IPS DF 4.7 (cell line): ENCODE data around the gene MIS12.

Experiments used
- DNase-seq: peaks from one replicate; pipeline ENCODE4 v3.0.0-alpha.2; 2013; ENCODE audit warnings: low spot score; ENCODE audit errors: extremely low read depth

The MIS12 gene

DNA sequence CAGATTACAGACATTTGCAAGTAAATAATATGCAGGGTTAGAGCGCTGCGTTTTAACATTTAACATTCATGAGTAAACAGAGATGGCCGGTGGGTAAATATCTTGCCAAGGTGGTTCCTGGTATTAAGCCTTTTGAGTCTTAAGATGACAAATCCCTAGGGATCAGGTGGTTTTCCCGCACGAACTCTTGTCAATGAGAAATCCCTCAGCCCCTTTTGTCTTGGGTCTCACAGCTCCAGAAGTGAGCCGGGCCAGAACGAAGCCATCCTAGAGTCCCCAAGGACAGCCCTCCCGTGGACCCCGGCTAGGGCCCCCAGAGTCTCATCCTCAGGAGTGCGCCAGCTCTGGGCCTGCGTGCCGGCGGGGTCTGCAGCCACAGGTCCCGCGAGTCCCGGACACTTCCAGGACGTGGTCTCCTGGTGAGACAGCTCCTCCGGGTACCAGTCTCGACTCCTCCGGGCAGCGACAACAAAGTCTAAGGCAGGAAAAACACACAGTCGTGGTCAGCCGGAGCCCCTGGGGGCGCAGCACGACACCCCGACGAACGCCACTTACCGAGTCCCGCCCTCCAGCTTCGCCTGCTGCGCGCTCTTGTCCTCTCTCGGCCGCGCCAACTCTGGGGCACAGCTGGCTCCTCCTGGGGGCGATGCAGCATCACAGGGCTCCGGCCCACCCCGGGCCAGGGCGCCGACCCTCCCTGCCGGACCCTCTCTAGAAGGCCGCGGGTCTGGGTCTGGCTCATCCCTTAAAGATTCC lies 13.3 kb downstream of the MIS12 start:
- no peak for DNase-seq

DNA sequence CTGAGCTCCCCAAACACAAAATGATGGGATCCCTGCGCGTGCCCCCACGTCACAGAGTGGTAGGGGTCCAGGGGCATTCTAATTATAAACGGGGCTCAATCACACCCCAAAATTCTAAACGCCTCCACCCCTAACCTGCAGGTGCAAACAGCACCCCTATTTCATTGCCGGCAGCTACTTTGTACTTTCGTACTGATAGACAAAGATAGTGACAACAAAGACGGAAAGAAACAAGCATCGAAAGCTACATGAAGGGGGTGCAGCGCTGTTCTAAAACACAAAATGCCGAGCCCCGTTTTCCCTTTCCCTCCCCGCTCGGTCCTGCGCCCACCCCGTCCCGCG lies 13.9 kb downstream of the MIS12 start:
- no peak for DNase-seq

DNA sequence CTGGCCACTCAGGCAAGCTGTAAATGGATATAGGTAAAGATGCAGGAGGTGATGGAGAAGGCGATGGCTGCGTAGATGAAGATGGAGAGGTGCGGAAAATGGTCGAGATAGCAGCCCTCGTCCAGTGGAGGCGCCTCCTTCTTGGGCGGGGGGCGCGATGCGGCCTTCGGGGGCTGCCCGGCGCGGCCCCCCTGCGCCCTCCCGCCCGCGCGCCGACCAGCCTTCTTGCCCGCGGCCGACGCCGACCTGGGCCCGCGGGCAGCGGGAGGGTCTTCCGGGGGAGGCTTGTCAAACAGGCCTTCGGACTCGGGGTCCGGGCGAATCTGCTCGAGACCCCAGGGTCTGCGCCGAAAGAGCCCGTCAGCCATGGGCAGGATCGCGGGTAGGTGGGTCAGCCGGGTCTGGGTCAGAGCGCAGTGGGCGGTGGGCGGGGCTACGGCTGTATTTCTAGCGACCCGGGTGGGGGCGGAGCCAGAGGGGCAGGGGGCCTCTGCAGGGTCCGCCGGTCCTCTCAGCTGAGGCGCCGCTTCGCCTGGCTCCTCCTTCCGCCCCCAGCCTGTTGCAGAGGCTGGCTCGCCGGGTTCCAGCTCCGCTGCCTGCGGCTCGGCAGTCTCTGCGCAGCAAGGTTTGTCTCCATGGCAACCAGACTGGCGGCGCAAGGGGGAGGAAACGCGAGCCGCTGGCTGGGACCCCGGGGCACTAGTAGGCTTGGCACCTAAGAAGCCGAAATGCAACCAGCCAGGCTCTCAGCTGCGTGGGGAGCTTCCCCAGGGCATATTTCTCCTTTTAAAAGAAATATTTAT lies 14.4 kb downstream of the MIS12 start:
- peak; percentile 80 for DNase-seq

DNA sequence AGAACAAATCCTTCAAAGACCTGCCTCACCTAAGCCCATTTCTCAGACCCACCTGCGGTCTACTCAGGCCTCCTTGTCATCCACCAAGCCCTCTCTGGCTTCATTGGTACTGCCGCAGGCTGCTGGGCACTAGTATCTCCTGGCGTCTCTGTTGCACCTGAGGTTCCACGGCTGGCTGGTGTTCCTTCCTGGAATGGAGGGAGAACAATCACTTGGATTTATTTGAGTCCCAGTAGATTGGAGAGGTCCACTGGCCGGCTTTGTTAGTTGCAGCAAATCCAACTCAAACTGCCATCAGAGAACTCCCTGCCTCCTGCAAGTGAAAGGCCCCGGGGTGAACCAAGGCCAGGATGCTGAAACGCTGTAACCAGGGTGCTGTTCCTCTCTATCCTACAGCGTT lies 15.3 kb downstream of the MIS12 start:
- DNase-seq, result no peak

DNA sequence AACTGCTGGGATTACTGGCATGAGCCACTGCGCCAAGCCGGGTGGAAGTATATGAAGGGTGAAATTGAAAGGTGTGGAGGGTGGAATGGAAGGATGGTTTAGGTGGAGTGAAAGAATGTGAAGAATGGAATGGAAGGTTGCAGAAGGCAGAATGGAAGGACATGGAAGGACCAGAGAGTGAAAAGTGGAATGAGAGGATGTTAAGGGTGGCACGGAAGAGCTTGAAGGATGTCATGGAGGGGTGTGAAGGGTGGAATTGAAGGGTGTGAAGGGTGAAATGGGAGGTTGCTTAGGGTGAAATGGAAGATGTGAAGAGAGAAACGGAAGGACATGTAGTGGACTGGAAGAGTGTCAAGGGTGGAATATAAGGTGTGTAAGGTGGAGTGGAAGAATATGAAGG lies 16.2 kb downstream of the MIS12 start:
- no peak for DNase-seq

DNA sequence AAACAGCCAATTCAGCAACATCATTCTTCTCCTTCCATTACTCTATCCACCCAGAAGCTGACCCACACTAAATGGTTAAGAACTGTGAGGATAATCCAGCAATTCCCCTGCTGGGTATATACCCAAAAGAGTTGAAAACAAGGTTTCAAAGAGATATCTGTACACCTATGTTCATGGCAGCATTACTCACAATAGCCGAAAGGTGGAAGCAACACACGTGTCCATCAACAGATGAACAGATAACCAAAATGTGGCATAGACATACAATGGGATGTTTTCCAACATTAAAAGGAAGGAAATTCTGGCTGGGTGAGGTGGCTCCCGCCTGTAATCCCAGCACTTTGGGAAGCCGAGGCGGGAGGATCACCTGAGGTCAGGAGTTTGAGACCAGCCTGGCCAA lies 19.9 kb downstream of the MIS12 start:
- no peak for DNase-seq

DNA sequence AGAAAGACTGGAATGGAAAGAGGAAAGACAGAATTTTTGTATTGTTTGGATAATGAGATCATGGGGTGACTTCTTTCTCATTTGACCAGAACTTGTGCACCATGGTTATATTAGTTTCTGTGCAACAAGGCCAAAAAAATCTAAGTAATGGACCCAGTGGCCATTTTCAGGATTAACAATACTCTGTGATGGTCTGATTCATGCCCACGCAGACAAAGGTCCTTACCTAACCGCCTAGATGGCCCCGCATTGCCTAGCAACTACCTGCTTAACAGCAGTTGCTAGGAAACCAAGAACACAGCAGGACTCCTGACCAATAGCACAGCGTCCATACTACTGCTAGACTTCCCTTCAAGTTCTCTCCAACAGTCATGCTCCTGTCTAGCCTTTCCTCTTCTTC lies 22.4 kb downstream of the MIS12 start:
- DNase-seq, result no peak

DNA sequence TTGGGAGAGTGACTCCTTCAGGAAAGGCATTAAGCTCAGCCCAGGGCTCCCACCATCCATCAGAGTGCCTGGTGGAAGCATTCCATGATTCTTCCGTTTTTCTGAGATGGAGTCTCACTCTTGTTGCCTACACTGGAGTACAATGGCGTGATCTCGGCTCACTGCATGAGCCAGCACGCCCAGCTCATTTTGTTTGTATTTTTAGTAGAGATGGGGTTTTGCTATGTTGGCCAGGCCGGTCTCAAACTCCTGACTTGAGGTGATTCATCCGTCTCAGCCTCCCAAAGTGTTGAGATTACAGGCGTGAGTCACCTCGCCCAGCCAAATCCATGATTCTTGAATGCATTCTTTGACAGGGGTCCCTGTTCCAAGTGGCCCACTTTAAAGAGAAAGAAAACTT lies 23.1 kb downstream of the MIS12 start:
- no peak for DNase-seq

DNA sequence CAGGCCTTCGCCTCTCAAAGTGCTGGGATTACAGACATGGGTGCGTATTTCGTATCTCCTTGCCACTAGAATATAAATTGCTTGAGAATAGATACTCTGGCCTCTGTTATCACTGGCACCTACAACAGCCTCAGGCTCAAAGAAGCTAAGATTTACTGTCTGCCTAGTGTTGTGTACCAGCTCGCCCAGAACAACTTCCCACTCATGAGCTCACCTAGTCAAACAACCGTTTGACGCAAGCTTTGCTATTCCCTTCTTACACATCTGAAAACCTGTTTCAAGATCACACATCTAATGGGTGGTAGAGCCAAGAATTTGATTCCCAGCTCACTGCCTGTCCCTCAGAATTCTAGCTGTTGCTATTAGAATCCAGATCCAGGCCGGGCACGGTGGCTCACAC lies 24.4 kb downstream of the MIS12 start:
- DNase-seq, result no peak

DNA sequence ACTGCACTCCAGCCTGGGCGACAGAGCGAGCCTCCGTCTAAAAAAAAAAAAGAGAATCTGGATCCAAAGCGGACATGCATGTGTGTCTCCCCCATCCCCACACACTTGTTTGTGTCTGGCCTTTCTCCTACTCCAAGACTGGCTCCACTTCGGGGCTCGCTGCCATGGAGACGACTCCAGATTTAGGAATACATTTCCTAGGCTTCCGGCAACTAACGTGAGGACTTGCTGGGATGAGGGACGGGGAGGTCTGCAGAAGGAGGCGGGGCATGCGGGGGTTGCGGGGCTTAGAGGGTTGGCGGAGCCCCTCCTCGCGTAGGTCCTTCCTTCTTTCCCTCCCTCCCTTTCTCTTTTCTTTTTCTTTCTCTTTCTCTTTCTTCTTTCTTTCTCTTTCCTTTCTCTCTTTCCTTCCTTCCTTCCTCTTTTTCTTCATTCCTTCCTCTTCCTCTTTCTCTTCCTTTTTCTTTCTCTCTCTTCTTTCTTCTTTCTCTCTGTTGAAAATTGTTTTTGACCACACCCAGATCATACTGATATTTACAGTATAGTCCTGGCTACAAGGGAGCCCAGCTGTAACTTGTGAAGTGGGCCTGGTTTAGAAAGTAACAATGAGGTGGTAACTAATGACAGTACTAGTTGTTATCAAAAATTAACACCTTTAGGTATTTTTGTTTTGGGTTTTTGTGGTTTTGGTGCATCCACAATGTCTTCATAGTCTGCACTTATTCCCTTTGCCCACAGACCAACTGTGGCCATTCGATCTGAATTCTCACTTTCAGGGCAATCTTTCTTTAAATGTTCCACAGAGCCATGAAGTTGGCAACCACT lies 25.2 kb downstream of the MIS12 start:
- DNase-seq, result no peak

DNA sequence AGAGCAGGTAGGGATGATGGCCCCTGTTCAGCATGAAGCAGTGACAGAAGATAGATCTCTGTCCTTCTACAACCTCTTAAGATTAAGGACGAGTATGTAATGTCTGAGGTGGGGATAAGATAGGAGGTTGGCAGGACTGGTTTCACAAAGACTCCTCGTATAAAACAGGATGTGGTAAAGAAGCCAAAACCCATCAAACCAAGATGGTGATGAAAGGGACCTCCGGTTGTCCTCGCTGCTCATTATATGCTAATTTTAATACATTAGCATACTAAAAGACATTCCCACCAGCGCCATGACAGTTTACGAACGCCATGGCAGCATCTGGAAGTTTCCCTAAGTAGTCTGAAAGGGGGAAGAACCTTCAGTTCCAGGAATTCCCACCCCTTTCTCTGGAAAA lies 27.3 kb downstream of the MIS12 start:
- no peak for DNase-seq

DNA sequence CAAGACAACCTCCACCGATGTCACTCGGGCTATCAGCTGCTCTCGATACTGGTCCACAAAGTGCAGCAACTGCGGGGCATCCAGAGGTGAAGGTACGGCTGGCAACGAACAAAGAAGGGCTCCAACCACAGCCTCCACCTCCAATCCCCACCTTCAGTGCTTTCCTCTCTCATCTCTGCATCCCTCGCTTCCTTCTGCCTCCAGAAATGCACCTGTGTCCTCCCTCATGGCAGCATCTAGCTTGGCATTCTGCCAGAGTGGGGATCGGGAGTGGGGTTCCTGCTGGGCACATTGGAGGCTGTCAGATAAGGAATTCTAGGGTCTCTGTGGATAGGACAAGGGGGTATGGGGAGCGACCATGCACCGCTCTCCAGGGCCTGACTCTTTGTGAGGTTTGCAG lies 28.6 kb downstream of the MIS12 start:
- DNase-seq, result no peak

DNA sequence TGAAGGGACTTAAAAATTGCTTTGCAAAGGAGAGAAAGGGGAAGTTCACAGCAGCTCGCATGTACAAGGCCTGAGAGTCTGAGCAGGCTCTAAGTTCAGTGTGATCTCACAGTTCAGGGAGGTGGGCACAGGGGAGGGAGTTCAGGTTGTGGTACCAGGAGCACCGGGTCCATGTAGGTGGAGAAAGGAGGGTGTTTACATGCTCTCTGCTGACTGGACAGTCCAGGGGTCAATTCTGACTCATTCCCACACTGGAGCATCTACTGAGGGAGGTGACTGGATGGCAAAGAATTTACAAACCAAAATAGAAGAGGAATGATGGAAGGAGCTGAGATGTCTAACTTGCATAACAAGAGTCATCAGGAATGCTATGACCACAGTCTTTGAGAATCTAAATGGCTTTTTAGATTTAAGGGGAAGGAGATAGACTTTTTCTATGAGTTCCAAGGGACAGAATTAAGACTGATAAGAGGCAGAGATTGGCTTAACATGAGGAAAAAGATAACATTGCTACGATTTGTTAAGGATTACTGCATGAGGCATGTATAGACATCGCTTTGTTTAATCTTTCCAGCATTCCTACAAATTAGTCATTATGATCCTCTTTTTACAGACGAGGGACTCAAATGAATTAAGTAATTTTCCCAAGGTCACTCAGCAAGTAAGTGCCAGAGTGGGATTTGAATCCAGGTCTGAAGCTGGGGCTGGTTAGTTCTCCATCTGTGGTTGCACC lies 29.9 kb downstream of the MIS12 start:
- no peak for DNase-seq

DNA sequence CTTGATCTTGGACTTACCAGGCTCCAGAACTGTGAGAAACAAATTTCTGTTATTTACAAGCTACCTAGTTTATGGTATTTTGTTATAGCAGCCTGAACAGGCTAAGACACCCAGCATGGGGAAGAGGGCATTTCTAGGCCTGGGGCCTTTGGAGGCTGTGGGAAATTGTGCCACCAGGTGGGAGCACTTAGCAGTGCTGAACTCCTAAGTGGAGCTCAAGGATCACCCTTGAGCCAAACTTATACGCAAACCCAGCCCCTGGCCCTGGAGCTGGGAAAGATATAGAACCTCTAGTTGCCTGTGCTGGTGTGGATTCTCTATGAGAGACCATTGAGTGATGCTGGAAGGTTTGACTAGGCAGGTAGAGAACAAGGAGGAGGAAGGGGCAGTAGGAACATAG lies 36.1 kb downstream of the MIS12 start:
- DNase-seq, result no peak

DNA sequence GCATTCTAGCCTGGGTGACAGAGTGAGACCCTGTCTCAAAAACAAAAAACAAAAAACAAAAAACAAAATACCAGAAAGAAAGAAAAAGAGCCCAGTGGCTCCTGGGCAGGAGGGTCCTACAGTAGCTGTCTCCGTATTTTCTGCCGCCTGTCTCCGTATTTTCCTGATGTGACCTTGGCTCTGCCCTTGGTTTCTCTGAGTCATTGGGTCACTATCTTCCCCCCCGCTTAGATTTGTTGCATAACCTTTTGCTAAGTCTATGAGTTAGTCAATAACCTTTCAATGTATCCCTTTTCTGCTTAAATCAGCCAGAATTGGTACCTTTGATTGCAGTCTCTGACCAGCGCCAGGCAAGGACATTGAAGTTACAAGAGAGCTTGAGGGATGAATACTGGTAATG lies 36.9 kb downstream of the MIS12 start:
- DNase-seq, result no peak

DNA sequence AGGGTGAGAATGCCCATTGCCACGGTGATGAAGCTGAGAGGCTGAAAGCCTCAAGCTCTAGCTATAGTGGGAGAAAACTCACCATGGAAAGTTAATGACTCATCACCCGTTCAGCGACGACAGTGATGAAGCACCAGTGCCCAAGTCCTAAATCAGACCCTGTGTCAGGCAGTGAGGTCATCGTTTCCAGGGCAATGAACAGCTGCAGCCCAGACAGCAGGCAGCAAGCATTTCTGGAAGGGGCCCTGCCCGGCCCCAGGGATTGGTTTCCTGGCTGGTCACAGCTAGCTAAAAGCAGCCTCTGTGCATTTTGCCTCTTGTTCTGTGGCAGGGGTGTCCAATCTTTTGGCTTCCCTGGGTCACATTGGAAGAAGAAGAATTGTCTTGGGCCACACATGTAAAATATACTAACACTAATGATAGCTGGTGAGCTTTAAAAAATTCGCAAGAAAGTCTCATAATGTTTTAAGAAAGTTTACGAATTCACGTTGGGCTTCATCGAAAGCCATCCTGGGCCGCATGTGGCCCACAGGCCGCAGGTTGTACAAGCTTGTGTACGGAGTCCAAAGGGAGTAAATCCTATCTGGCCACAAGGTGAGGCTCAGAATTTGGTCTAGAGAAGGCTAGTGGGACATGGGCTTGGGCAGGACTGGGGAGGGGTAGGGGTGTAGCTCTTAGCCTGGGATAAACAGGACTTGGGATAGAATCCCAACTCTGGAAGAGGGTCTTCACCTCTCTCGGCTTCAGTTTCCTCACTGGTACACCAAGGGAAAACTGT lies 40.6 kb downstream of the MIS12 start:
- DNase-seq, result no peak

DNA sequence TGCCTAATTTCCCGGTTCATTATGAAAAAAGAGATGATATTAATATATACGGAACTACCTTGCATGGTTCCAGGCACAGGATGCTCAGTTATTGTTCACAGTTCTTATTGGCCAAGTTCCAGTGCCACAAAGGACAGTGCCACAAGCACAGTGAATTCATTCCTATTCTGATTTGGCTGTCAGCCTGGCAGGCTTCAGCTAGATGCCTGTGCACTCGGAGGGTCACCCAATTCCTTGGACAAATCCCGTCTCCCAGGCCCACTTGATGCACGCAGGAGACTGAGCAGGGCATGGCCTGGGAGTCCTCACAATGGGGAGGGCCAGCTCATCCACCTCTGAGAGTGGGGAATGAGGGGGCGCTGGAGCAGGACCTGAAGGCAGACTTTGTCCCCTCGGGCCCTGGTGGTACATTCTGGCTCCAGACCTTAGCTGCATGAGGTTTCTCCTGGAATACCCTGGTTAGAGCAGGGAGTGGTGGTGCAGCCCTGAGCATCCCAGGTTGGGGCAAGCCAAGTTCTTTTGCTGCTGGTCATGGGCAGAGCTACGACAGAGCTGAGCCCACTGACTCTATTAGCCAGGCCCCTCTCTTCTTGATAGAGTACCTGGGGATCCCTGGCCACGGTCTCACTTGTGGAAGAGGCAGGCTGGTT lies 41.4 kb downstream of the MIS12 start:
- DNase-seq, result no peak

DNA sequence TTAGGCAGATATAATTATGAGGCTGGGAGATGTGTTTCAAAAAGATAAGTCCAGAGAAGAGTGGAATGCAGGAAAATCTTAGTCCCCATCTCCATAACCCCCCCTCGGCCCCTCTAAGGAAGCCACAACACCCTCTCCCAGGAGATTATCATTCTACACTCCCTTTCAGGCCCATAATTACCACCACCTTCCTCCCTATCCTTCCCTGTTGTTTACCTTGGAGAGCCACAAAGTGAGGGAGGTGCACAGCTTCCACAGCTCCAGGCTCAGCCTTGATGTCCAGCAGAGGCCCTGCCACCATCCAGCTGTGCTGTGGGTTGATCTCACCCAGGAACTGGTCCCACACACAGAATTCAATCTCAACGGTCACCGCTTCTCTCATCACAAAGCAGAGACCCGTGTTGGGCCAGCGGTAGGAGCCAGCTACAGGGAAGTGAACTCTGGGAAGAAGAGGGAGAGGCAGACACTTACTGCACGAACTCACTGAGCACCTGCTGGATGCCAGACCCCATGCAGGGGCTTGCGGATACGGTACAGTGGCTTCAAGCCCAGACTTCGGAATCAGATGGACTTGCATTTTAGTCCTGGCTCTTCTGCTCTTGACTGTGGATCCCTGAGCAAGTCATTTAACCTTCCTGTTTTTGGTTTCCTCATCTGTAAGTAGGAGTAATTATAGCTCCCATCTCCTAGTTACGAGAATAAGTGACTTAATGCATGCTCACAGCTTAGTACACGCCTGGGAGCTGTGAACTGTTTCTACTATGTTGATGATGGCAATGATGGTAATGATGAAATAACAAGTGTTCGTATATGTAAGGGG lies 44.1 kb downstream of the MIS12 start:
- DNase-seq, result no peak

DNA sequence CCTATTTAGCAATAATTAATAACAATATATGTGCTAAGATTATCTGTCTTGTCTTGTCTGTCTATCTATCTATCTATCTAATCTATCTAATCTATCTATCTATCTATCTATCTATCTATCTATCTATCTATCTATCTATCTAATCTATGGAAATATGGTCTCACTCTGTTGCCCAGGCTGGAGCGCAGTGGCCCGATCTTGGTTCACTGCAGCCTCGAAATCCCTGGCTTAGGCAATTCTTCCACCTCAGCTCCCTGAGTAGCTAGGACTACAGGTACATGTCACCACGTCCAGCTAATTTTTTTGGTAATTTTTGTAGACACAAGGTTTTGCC lies 44.7 kb downstream of the MIS12 start:
- DNase-seq, result no peak

DNA sequence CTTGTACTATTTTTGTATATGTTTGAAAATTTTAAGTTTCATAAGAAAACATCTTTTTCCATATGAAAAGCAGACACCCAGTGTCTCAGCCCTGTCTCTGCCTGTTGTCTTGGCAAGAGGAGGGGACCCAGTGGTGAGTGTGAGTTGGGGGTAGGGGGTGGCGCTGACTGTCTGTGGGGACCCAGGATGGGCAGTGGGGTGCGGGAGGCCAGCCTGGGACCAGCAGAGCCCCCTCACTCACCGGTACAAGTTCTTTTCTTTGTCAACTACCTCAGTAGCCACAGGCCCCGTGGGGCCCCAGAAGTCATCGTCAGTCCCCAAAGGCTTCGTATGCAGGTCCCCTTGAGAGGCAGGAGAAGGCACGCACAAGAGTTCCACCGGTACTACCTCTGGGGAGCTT lies 46.2 kb downstream of the MIS12 start:
- DNase-seq, result no peak
